NT2/D1 (cell line): ENCODE data around the gene NDUFA6.
"Not testable (repeated sequence)": the region's sequence is repeated elsewhere in the genome, so short reads cannot be mapped to it uniquely, and the experiment has no call there.

ENCODE experiments used
- DNase-seq: peaks from one replicate; pipeline ENCODE4 v3.0.0-alpha.2; 2011; ENCODE audit warnings: low read depth, low spot score
- H3K27me3 ChIP-seq: 2 replicates; pipeline ENCODE4 v1.6.0; 2011; ENCODE audit warnings: mild to moderate bottlenecking; ENCODE audit not compliant: insufficient read length, insufficient read depth
- H3K36me3 ChIP-seq: 2 replicates; pipeline ENCODE4 v1.6.1; 2011; ENCODE audit warnings: mild to moderate bottlenecking, low read length, mixed read lengths; ENCODE audit not compliant: insufficient read depth, insufficient read length
- H3K4me1 ChIP-seq: 2 replicates; pipeline ENCODE4 v1.5.1; 2011; ENCODE audit not compliant: insufficient read depth, insufficient read length
- H3K4me3 ChIP-seq: 2 replicates; pipeline ENCODE4 v1.5.1; 2011; ENCODE audit warnings: low read depth; ENCODE audit not compliant: insufficient read length
- H3K9ac ChIP-seq: 2 replicates; pipeline ENCODE4 v1.6.0; 2011; ENCODE audit warnings: low read depth; ENCODE audit not compliant: insufficient read length
- H3K9me3 ChIP-seq: 2 replicates; pipeline ENCODE4 v1.5.1; 2011; ENCODE audit warnings: mild to moderate bottlenecking, low read length; ENCODE audit not compliant: insufficient read depth
- SUZ12 ChIP-seq: IDR thresholded peaks from 2 replicates; pipeline ENCODE4 v1.6.1; 2011; ENCODE audit not compliant: insufficient read length, insufficient read depth; ENCODE audit errors: extremely low read depth
- YY1 ChIP-seq: IDR thresholded peaks from 2 replicates; pipeline ENCODE4 v1.6.1; 2011; ENCODE audit not compliant: insufficient read length, insufficient read depth
- ZNF274 ChIP-seq: IDR thresholded peaks from 2 replicates; pipeline ENCODE4 v1.6.1; 2011; ENCODE audit warnings: mild to moderate bottlenecking, low read depth, low read length

The NDUFA6 gene

GRCh38 chr22:42132457-42132856 lies 41.9 kb upstream of the NDUFA6 start:
- Histone ChIP-seq H3K36me3 (no peaks in the 10 kb centered on the region), H3K9me3 (no peaks in the 10 kb centered on the region), H3K4me1 (peaks cover 4% of the 10 kb centered on the region), H3K27me3 (no peaks in the 10 kb centered on the region), H3K4me3 (no peak overlapping the region), H3K9ac (no peak overlapping the region)
- no peak for DNase-seq
- no peak for TF ChIP-seq ZNF274
- TF ChIP-seq YY1 = no peak

- H3K36me3 ChIP-seq = no peaks in the 10 kb centered on the region
- no peaks in the 10 kb centered on the region for H3K9me3 ChIP-seq
- no peak overlapping the region for H3K9ac ChIP-seq
- no peak for DNase-seq
- no peak overlapping the region for H3K4me3 ChIP-seq
- H3K27me3 ChIP-seq = no peaks in the 10 kb centered on the region
- no peak for TF ChIP-seq ZNF274
- TF ChIP-seq YY1 = no peak
- no peak for TF ChIP-seq SUZ12
- H3K4me1 ChIP-seq = peaks cover 4% of the 10 kb centered on the region
These were observed 41.0 kb upstream of the NDUFA6 start for GRCh38 chr22:42131562-42131961.

GRCh38 chr22:42130639-42131431 lies 40.3 kb upstream of the NDUFA6 start, which contains the start of gene CYP2D6:
Gene CYP2D6 (minus strand): TSS chr22:42130810. CDS start chr22:42130791, 19 bp downstream.
- not testable (repeated sequence) for H3K4me1 ChIP-seq, DNase-seq, H3K9ac ChIP-seq, H3K36me3 ChIP-seq, H3K9me3 ChIP-seq, H3K4me3 ChIP-seq, H3K27me3 ChIP-seq

- H3K9me3 ChIP-seq, H3K4me3 ChIP-seq, H3K4me1 ChIP-seq, H3K36me3 ChIP-seq, H3K27me3 ChIP-seq, H3K9ac ChIP-seq, DNase-seq: not testable (repeated sequence)
These were observed 39.6 kb upstream of the NDUFA6 start for GRCh38 chr22:42130182-42130581.

- not testable (repeated sequence) for H3K4me1 ChIP-seq, H3K36me3 ChIP-seq, H3K27me3 ChIP-seq, DNase-seq, H3K4me3 ChIP-seq, H3K9ac ChIP-seq, H3K9me3 ChIP-seq
These were observed 38.5 kb upstream of the NDUFA6 start for GRCh38 chr22:42128776-42129694.

GRCh38 chr22:42128007-42128406 lies 37.4 kb upstream of the NDUFA6 start:
- not testable (repeated sequence) for H3K4me3 ChIP-seq, H3K36me3 ChIP-seq, H3K27me3 ChIP-seq, H3K9ac ChIP-seq, H3K4me1 ChIP-seq, DNase-seq, H3K9me3 ChIP-seq

GRCh38 chr22:42127606-42128005 lies 37.0 kb upstream of the NDUFA6 start:
- Histone ChIP-seq H3K4me1 (no peaks in the 10 kb centered on the region), H3K9me3 (no peaks in the 10 kb centered on the region), H3K9ac (no peak overlapping the region), H3K27me3 (no peaks in the 10 kb centered on the region), H3K36me3 (no peaks in the 10 kb centered on the region), H3K4me3 (no peak overlapping the region)
- no peak for TF ChIP-seq SUZ12
- TF ChIP-seq ZNF274 = no peak
- TF ChIP-seq YY1 = no peak
- no peak for DNase-seq

- not testable (repeated sequence) for H3K4me3 ChIP-seq, H3K4me1 ChIP-seq, H3K27me3 ChIP-seq, H3K9ac ChIP-seq, H3K9me3 ChIP-seq, DNase-seq, H3K36me3 ChIP-seq
These were observed 33.0 kb upstream of the NDUFA6 start for GRCh38 chr22:42123529-42123928.

GRCh38 chr22:42120231-42121021 lies 29.9 kb upstream of the NDUFA6 start:
- DNase-seq, H3K27me3 ChIP-seq, H3K4me3 ChIP-seq, H3K36me3 ChIP-seq, H3K9ac ChIP-seq, H3K4me1 ChIP-seq: not testable (repeated sequence)
- peaks cover 19% of the 10 kb centered on the region for H3K9me3 ChIP-seq
